Measurements from ENCODE around the gene MT1F.
"Not testable (repeated sequence)": the region's sequence is repeated elsewhere in the genome, so short reads cannot be mapped to it uniquely, and the experiment has no call there.

The MT1F gene

DNA sequence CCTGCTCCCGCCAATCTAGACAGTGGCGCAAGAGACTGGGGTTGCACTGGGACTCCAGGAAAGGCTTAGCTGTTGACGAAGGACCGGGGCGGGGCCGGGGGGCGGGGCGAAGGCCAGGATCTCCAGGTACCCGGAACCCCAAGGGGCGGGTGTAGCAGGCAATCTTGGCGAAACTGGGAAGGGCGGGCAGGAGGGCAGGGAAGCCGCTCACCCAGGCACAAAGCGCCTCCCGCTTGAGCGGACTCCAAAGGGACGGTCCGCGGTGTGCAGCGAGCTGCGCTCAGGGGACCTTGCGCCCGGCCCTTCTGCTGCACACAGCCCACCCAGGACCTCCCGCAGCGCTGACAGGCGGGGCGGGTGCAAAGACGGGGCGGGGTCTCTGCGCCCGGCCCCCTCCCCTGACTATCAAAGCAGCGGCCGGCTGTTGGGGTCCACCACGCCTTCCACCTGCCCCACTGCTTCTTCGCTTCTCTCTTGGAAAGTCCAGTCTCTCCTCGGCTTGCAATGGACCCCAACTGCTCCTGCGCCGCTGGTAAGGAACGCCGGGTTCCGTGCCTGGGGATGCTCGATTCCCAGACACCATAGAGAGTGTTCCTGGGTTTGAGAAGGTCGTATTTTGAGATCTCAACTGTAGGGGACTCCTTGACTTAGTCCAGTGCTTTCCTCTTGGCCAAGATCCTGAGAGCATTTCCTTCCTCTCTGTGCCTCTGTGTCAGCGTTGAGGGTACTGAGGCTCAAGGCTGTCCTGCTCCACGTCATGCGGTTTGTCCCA is at the start of gene MT1F:
Gene MT1F, plus strand, starts transcription at position 405 of the 772 bp plus-strand sequence. Its CDS starts 100 bp downstream, at position 505.
- no peak for DNase-seq

DNA sequence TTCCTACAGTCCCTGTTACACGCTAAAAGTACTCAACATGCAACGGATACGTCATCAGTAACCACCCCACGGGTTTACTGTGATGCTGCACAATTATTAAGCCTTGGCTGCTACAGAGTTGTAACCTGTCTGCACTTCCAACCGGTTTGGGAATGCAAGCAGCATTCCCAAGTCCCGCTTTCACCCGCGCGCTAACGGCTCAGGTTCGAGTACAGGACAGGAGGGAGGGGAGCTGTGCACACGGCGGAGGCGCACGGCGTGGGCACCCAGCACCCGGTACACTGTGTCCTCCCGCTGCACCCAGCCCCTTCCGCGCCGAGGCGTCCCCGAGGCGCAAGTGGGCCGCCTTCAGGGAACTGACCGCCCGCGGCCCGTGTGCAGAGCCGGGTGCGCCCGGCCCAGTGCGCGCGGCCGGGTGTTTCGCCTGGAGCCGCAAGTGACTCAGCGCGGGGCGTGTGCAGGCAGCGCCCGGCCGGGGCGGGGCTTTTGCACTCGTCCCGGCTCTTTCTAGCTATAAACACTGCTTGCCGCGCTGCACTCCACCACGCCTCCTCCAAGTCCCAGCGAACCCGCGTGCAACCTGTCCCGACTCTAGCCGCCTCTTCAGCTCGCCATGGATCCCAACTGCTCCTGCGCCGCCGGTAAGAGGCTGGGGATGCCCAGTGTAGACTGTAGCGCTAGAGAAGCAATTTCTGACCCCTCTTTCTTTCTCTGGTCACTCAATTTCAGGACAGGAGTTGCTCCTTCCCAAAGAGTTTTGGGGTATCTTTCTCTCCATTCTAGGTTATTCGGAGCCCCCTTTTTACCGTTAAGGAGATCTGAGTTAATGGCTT is 49.5 kb upstream of the MT1F start, which contains the start of gene MT2A:
Gene MT2A, plus strand, starts transcription at position 542 of the 833 bp plus-strand sequence. Its CDS starts 72 bp downstream, at position 614.
- DNase-seq, result peak; percentile 93

DNA sequence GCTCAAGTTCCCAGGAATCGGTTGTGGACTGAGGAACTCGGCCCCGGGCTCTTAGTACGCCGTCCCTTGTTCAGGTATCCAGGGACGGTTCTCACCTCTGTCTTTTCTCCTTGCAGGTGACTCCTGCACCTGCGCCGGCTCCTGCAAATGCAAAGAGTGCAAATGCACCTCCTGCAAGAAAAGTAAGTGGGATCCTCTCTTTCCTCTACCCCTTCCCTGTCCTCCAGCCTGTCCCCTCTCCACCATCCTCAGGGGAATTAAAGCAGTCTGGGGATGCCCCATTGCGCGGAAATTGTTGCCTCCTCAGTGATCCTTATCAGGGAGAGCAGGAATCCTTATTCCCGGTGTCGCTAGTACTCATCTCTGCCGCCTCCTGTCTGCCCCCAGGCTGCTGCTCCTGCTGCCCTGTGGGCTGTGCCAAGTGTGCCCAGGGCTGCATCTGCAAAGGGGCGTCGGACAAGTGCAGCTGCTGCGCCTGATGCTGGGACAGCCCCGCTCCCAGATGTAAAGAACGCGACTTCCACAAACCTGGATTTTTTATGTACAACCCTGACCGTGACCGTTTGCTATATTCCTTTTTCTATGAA is 48.8 kb upstream of the MT1F start:
- no peak for DNase-seq

DNA sequence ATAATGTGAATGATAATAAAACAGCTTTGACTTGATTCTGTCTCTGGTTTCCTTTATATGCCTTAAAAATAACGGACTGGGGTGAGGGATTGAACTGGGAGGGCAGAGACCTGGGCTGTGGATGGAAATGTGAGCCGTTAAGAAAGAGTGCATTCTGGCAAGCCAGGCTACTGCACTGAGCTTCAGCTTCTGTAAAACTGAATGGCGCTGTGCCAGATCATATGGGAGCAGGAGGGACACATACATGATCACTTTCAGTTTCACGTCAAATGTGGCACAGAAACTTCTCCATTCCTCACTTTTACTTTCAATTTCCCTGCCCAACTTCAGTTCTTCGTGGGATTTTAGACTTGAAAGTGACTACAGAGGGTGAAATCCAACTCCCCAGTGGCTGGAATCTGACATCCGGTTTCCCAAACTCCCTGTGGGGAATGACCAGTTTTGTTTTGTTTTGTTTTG is 48.3 kb upstream of the MT1F start:
- peak; percentile 72 for DNase-seq

DNA sequence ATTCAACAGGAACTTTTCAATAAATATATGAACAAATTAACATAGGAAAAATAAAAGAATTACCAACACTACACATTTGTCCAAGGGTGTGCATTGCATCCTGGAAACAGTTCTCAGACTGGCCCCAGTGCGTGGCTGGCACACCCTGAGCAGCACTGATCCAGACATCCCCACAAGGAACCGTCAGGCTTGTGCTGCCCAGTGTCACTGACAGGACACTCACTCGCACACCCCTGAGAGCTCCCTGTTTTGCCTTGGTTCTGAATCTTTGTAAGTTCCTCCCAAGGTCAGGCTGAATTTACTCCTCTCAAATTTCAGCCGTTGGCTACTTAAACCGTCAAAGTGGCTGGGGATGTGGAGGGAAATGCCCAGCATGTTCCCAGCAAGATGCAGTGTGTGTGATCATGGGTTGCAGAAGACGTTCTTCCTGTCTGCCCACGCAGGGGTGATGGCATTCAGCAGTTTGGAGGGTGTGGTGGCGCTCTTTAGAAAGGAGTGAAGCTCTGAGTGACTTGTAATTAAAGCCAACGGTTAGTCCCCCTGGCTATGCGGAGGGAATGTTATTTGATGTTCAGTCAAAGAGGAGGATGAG is 47.6 kb upstream of the MT1F start:
- peak; percentile 40 for DNase-seq

DNA sequence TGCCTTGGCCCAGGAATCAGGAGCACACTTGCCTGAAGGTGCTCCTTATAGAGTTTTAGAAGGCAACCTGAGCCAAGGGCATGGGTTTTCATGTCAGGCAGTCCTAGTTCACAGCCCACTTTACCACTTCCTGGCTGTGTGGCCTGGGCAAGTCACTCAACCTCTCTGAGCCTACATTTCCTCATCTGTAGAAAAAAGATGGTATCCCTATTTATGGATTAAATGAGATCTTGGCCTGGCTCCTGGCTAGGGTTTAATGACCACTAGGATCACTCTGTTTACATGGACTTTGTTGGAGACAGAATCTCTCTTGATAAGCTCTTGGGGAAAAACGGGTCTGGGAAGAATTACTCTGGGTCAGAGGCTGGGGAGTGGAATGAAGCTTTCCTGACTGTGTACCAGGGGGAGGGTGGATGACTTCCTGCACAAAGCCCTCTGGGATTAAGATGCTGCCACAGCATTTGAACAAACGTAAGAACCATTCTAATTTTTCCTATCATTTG is 47.1 kb upstream of the MT1F start:
- DNase-seq, result no peak

DNA sequence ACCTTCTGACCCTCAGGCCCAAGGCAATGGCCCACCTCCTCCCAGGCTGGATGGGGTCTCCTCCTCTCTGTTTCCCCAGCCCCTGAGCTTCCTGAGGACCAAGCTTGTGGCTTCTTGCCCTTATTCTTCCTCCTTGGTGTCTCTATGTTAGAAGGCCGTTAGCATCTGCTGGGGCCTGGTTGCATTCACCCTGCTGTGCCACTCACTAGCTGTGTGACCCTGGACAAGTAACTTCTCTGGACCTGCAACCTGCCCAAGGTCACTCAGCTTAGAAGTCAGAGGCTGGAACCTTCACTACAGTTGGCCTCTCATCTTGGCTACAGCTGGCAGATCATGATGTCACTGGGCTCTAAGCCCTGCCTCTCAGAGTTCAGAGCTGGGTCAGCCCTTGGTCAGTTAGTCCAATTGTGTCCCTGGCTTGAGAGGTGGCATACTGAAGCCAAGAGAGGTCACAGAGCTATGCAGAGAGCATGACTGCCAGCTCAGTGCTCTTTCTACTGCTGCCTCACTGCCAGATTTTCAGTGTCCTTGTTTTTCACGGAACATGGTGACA is 46.4 kb upstream of the MT1F start:
- no peak for DNase-seq

DNA sequence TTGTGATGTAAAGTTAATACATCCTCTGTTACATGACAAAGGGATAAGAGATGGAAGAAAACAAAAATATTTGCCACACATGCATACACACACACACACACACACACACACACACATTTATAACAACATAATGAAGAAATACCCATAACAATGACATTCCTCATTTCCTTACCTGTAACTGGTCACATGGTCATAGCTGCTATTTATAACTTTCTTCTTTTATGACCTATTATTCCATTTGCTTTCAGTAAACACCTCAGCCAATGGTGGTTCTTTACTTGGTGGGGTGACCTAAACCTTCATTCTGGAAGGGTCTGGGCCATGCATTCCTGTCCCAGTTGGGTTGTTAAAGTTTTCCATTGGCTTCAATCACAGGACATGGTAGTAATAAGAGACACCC is 44.1 kb upstream of the MT1F start:
- DNase-seq, result no peak

DNA sequence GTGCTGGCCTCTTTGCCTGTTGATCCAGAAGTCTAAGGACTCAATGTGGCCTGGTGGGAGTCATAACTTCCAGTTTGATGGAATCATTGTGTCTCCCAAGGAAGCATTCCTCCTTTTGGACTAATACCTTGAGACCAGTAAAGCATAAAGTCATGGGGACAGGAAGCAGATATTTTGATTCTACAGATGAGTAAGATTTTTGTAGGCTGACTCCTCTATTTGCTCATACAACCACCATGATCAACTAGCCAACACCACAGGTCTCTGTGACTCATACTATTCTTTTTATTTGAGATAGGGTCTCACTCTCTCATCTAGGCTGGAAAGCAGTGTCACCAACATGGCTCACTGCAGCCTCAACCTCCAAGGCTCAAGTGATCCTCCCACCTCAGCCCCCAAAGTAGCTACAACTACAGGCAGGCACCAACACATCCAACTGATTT is 43.2 kb upstream of the MT1F start:
- no peak for DNase-seq

DNA sequence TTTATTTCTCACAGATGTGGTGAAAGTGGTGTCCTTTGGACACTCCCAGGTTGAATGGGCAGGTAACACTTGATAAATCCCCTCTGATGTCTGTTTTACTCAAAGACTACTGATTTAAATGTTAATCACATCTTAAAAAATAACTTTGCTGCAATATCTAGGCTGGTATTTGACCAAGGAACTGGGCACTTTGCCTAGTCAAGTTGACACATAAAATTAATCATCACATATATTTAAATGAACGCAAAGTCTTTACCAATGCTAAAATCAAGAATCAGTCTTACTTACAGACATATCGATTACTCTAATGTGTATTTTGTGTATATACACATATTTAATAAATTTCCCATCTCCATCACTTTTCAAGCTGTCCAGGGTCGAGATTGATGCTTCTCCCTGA is 42.4 kb upstream of the MT1F start:
- no peak for DNase-seq

DNA sequence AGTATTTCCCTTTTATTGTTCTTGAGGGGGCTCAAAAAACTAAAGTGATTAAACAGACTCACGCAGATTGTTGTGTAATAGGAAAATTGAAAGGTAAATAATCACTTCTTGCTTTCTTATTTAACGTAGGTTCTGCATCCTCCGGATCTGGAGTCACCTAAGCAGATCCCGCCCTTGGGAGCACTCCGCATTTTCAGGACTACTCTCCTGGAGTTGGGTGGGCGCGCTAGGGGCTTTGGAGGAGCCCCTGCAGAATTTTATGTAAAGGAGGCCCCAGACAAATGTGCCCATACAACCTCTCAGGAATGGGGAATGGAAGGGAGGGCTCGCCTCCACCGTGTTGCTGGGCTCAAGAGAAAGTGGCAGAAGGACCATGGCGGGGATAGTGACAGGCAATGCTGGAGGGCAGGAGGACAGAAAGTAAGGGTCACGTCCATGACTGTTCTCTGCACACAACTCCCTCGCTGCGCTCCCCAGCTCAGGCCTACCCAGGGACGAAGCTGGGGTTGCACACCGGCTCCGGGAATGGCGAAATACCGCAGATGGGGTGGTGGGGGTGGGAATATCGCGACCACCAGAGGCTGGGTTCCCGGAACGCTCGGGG is 41.0 kb upstream of the MT1F start:
- no peak for DNase-seq

DNA sequence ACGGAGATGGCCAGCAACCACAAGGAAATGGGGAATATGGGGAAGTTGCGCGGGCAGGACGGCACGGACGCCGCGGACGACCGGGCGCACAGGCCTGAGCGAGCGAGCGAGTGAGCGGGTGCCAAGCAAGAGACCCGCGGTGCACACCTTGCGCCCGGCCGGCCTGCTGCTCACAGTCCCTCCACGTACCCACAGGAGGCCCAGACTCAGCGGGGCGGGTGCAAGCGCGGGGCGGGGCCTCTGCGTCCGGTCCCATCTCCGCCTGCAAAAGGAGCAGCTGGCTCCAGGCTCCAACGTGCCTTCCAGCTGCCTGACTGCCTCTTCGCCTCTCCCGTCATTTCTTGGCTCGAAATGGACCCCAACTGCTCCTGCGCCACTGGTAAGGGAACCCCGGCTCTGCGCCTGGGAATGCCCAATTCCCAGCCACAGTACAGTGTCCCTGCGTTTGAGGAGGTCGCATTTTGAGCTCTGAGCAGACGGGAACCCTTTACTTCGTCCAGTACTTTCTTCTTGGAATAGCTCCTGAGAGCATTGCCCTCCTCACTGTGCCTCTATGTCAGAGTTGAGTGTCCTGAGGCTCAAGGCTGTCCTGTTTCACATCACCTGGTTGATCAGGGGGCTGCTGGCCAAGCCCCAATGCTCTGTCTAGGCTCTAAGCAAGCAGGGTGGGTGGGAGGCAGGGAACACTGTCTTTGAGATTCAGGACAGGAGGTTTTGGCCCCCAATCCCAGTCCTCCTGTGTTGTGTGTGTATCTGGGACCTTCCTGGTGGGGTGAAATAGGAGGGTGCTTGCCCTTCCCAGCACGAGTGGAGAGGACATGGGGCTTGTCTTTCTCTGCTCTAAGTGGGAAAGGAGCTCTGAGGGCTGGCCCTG is 40.3 kb upstream of the MT1F start:
- peak; percentile 86 for DNase-seq

DNA sequence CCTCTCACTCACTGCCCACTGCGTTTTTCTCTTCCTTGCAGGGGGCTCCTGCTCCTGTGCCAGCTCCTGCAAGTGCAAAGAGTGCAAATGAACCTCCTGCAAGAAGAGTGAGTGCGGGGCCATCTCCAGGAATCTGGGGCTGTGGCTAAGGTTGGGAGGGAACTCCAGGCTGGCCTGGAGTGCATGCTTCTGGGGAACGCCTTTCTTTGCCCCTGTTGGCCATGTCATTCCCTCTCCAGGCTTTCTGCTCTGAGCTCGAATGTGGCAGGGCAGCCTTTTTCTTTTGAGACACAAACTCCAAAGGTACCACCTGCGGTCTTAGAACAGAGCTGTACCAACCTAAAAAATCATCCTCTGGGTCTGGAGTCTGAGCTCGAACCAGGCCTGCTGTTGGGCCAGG is 39.6 kb upstream of the MT1F start:
- DNase-seq, result no peak

DNA sequence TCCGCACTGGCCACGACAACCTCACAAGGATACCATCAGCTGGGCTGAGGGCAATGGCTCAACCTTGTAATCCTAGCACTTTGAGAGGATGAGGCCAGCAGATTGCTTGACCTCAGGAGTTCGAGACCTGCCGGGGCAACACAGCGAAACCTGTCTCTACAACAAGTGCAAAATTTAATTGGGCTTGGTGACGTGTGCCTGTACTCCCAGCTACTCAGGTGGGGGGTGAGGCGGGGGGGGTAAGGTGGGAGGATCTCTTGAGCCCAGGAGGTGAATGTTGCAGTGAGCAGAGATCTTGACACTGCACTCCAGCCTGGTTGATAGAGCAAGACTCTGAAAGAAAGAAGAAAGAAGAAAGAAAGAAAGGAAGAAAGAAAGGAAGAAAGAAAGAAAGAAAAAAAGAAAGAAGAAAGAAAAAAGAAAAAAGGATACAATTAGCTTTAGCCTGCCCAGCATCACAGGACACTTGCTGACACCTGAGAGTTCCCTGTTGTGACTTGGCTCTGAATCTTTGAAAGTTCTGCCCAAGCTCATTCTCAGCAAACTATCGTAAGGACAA is 37.3 kb upstream of the MT1F start:
- DNase-seq, result no peak

DNA sequence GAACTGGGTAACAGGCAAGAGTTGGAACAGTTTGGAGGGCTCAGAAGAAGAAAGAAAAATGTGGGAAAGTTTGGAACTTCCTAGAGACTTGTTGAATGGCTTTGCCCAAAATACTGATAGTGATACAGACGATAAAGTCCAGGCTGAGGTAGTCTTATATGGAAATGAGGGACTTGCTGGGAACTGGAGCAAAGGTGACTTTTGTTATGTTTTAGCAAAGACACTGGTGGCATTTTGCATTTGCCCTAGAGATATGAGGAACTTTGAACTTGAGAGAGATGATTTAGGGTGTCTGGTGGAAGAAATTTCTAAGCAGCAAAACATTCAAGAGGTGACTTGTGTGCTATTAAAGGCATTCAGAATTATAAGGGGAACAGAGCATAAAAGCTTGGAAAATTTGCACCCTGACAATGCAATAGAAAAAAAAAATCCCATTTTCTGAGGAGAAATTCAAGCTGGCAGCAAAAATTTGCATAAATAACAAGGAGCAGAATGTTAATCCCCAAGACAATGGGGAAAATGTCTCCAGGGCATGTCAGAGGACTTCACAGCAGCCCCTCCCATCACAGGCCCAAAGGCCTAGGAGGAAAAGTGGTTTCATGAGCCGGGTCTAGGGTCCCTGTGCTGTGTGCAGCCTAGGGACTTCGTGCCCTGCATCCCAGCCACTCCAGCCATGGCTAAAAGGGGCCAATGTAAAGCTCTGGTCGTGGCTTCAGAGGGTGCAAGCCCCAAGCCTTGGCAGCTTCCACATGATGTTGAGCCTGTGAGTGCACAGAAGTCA is 35.9 kb upstream of the MT1F start:
- DNase-seq, result not testable (repeated sequence)

DNA sequence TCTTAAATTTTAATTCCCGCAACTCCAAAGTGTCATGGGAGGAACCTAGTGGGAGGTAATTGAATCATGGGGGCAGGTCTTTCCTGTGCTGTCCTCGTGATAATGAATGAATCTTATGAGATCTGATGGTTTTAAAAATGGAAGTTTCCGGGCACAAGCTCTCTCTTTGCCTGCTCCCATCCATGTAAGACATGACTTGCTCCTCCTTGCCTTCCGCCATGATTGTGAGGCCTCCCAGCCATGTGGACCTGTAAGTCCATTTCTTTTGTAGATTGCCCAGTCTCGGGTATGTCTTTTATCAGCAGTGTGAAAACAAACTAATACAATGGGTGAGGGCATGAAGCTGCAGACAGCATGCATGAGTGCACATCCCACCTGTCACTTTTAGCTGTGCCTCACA is 34.6 kb upstream of the MT1F start:
- not testable (repeated sequence) for DNase-seq

DNA sequence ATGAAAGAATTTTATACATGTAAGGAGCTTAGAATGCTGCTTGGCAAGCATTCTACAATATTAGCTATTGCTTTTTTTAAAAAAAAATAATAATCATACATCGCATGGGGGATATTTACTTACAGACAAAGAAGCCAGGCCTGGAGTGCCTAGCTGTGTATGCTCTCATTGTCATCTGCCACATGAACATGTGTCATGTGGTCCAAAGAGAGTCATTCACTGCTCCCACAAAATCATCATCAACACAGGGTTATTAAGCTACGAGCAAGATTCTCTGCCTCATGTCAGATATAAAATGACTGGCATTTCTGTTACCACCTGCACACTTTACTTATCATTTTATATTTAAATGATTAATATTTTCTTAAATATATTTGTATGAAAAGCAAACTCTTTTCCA is 34.1 kb upstream of the MT1F start:
- no peak for DNase-seq

DNA sequence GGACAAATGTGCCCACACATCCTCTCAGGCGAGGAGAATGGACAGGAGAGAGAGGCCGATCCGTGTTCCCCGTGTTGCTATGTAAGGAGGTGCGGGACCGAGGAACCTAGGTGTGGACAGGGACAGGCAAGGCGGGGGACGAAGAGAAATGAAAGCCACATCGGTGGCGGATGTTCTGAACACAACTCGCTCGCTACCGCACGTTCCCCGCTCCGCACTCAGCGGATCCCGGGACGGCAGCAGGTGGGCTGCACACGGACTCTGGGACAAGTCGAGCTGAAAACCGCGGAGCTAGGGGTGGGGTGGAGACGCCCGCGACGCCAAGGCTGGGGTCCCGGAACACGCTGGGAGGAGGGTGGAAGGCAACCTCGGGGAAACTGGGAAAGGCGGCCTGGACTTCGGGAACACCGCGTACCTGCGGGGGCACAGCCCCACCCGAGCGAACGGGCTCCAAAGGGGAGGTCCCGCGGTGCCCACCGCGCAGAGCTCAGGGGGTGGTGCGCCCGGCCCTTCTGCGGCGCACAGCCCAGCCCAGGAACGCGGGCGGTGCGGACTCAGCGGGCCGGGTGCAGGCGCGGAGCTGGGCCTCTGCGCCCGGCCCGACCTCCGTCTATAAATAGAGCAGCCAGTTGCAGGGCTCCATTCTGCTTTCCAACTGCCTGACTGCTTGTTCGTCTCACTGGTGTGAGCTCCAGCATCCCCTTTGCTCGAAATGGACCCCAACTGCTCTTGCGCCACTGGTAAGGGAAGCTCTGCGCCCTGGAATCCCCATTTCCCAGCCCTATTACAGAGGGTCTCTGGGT is 32.4 kb upstream of the MT1F start, which contains the start of gene MT1E:
Gene MT1E, plus strand, starts transcription at position 642 of the 803 bp plus-strand sequence. Its CDS starts 71 bp downstream, at position 713.
- DNase-seq, result peak; percentile 75

Measured in right hindlimb (tissue), 1 donor.